HCT116 (cell line): Measurements from ENCODE around the gene GP9. TPM values are rescaled to one million over a fixed set of nuclear protein-coding genes. Genes with fewer than 3 reads are reported as not detected.

Source experiments
- CBX3 ChIP-seq: IDR thresholded peaks from 2 replicates; pipeline ENCODE4 v1.6.1; 2012; ENCODE audit warnings: low read depth
- CEBPB ChIP-seq: IDR thresholded peaks from 2 replicates; pipeline ENCODE4 v1.6.1; 2012; ENCODE audit warnings: low read depth
- FOSL1 ChIP-seq: IDR thresholded peaks from 2 replicates; pipeline ENCODE4 v1.6.1; 2012; ENCODE audit warnings: low read depth
- JUND ChIP-seq: IDR thresholded peaks from 2 replicates; pipeline ENCODE4 v1.6.1; 2012
- SIN3A ChIP-seq: IDR thresholded peaks from 2 replicates; pipeline ENCODE4 v1.6.1; 2012; ENCODE audit warnings: low read depth
- ZFX ChIP-seq: fragments of 450-650 bp; IDR thresholded peaks from 2 replicates; pipeline ENCODE4 v1.6.1; 2017
- ZNF274 ChIP-seq: fragments of 200-500 bp; sonication (Bioruptor generic); IDR thresholded peaks from 2 replicates; pipeline ENCODE4 v1.6.1; 2014; ENCODE audit warnings: mild to moderate bottlenecking, low read depth, low read length, inconsistent platforms
- total RNA-seq: library from RNA; stranded (reverse); gene quantifications from one replicate; pipeline ENCODE4 v1.2.1, GENCODE V29; 2021; ENCODE audit not compliant: unreplicated experiment
- TF ChIP-seq, protein P1 (sequence below): IDR thresholded peaks from 2 replicates; pipeline ENCODE4 v1.6.1; 2011; ENCODE audit warnings: mild to moderate bottlenecking, low read length, moderate library complexity; ENCODE audit not compliant: insufficient replicate concordance; ENCODE audit errors: extremely low read depth
- TF ChIP-seq, protein P2 (sequence below): IDR thresholded peaks from 2 replicates; pipeline ENCODE4 v1.6.1; 2012
- TF ChIP-seq, protein P3 (sequence below): IDR thresholded peaks from 2 replicates; pipeline ENCODE4 v1.6.1; 2012; ENCODE audit warnings: low read depth

The GP9 gene
- total RNA-seq, 1 experiment from 2014 or later: not detected

DNA sequence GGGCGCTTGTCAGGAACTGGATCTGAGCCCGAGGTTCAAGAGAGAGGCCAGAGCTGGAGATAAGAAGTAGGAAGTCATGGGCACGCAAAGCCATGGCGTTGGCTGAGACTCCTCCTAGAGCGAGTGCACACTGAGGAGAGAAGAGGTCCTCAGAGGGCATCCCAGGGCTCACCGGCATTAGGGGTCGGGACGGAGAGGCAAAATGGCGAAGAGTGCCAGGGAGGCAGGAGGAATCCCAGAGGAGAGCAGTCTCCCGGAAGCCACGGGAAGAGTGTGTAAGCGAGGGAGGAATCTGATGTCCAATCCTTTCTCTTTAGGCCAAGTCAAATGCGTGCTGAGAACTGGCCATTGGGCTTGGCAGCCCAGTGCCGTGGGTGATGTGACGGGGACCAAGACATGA, 35.5 kb upstream of the GP9 start (continued):
- TF ChIP-seq, protein P1, sequence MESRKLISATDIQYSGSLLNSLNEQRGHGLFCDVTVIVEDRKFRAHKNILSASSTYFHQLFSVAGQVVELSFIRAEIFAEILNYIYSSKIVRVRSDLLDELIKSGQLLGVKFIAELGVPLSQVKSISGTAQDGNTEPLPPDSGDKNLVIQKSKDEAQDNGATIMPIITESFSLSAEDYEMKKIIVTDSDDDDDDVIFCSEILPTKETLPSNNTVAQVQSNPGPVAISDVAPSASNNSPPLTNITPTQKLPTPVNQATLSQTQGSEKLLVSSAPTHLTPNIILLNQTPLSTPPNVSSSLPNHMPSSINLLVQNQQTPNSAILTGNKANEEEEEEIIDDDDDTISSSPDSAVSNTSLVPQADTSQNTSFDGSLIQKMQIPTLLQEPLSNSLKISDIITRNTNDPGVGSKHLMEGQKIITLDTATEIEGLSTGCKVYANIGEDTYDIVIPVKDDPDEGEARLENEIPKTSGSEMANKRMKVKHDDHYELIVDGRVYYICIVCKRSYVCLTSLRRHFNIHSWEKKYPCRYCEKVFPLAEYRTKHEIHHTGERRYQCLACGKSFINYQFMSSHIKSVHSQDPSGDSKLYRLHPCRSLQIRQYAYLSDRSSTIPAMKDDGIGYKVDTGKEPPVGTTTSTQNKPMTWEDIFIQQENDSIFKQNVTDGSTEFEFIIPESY: no peak
- TF ChIP-seq CBX3: no peak
- no peak for TF ChIP-seq ZNF274
- TF ChIP-seq, protein P2, sequence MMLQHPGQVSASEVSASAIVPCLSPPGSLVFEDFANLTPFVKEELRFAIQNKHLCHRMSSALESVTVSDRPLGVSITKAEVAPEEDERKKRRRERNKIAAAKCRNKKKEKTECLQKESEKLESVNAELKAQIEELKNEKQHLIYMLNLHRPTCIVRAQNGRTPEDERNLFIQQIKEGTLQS: no peak
- TF ChIP-seq, protein P3, sequence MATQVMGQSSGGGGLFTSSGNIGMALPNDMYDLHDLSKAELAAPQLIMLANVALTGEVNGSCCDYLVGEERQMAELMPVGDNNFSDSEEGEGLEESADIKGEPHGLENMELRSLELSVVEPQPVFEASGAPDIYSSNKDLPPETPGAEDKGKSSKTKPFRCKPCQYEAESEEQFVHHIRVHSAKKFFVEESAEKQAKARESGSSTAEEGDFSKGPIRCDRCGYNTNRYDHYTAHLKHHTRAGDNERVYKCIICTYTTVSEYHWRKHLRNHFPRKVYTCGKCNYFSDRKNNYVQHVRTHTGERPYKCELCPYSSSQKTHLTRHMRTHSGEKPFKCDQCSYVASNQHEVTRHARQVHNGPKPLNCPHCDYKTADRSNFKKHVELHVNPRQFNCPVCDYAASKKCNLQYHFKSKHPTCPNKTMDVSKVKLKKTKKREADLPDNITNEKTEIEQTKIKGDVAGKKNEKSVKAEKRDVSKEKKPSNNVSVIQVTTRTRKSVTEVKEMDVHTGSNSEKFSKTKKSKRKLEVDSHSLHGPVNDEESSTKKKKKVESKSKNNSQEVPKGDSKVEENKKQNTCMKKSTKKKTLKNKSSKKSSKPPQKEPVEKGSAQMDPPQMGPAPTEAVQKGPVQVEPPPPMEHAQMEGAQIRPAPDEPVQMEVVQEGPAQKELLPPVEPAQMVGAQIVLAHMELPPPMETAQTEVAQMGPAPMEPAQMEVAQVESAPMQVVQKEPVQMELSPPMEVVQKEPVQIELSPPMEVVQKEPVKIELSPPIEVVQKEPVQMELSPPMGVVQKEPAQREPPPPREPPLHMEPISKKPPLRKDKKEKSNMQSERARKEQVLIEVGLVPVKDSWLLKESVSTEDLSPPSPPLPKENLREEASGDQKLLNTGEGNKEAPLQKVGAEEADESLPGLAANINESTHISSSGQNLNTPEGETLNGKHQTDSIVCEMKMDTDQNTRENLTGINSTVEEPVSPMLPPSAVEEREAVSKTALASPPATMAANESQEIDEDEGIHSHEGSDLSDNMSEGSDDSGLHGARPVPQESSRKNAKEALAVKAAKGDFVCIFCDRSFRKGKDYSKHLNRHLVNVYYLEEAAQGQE: no peak
- TF ChIP-seq JUND: no peak
- no peak for TF ChIP-seq CEBPB
- no peak for TF ChIP-seq SIN3A
- TF ChIP-seq FOSL1: no peak
- no peak for TF ChIP-seq ZFX
